GM19468 (cell line): ENCODE results near the gene KCND2.

Experiments
- ATAC-seq: cut with Tn5 transposase; IDR thresholded peaks from one replicate; pipeline ENCODE4 v1.9.1; 2021; ENCODE audit warnings: mild to moderate bottlenecking, moderate library complexity, moderate number of reproducible peaks; ENCODE audit not compliant: unreplicated experiment; ENCODE audit errors: extremely low read depth

The KCND2 gene

DNA sequence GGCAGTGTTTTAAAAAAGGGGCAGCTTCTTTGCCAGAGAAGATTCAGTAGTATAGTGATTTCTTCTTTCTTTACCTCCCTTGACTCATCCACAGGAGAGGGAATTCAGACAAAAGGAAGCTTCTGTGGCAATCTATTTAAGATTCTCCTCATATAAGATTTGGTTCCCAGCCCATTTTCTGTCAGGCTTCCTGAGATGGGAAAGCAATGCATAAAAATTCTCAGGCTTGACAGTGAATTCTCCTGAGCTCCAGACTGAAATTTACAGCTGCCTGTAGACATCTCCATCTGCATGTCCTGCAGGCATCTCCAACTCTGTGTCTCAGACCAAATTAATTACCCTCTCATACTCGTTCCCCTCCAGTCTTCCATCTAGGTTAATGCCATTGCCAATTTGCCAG lies 512.1 kb downstream of the KCND2 start:
- no peak for ATAC-seq

DNA sequence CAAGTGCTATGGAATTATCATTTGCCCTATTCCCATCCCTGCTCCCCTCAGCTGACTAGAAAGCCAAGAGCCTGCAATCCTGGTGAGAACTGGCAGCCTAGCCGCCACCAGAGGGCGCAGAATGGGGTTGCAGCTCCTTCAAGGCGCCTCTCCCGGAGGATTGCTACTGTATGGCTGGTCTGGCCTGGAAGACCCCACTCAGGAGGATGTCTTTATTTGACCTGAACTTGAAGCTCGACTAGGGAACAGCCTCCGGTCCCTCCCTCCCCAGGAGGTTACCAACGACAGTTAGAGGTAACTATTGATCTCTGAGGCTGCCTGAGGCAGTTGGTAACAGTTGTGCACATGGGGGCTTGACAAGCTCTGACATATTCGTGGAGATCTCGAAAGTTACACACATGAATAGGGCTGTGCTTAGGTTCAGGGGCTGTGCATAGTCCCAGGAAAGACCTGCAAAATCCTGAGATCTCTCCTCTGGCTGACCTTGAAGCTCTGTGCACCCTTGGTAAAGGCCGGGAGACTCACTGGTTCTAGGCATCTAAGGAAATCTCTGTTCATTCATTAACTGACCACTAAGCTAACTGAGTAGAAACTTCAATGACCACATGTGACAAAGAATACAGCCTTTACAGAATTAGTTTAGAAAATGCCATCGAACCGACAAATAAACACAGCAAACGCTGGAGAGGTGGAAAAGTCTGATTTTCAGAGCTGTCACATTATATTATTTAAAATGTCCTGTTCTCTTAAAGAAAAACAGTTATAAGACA lies 519.3 kb downstream of the KCND2 start:
- peak; percentile 59 for ATAC-seq

DNA sequence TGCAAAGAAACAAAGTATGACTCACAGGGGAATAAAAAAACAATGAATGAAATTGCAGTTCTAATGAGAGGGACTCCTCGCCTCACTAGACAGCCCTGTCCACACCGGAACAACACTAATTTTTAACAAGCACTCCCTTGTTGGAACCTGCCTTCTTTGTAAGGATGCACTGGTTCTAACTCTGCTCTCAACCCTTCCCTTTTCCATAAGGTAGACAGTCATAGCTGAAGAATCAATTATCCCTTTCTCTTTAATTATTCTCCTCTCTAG lies 519.8 kb downstream of the KCND2 start:
- no peak for ATAC-seq

- no peak for ATAC-seq
Observed at GRCh38 chr7:120793213-120793936, 520.4 kb downstream of the KCND2 start.

- ATAC-seq: no peak
Observed at GRCh38 chr7:120794106-120794729, 521.2 kb downstream of the KCND2 start.

GRCh38 chr7:120797026-120797645 lies 524.2 kb downstream of the KCND2 start:
- no peak for ATAC-seq

- ATAC-seq: no peak
Observed at GRCh38 chr7:120799147-120799546, 526.2 kb downstream of the KCND2 start.
